AML-193 (cell line): Measurements from ENCODE around the gene NRXN3.

Source experiments
- DNase-seq, 2 experiments: peaks; one replicate each; lab custom pipeline; 2025; lab: John Stamatoyannopoulos, UW

The NRXN3 gene

GRCh38 chr14:78242086-78242485 is 71.9 kb downstream of the NRXN3 start:
- no peak for DNase-seq

GRCh38 chr14:78243187-78243586 is 73.0 kb downstream of the NRXN3 start:
- DNase-seq: no peak

- DNase-seq: no peak
Observed at GRCh38 chr14:78245238-78245637, 75.1 kb downstream of the NRXN3 start.

GRCh38 chr14:78248501-78249090 is 78.4 kb downstream of the NRXN3 start:
- DNase-seq: no peak

- DNase-seq: no peak
Observed at GRCh38 chr14:78251308-78251707, 81.1 kb downstream of the NRXN3 start.

GRCh38 chr14:78253986-78254385 is 83.8 kb downstream of the NRXN3 start:
- no peak for DNase-seq

GRCh38 chr14:78254911-78255461 is 84.8 kb downstream of the NRXN3 start:
- no peak for DNase-seq

GRCh38 chr14:78259831-78260230 is 89.7 kb downstream of the NRXN3 start:
- no peak for DNase-seq

GRCh38 chr14:78278464-78279250 is 108.5 kb downstream of the NRXN3 start:
- DNase-seq: no peak

- DNase-seq: no peak
Observed at GRCh38 chr14:78282437-78282836, 112.3 kb downstream of the NRXN3 start.

GRCh38 chr14:78286210-78286609 is 116.0 kb downstream of the NRXN3 start:
- DNase-seq: no peak

GRCh38 chr14:78292003-78292402 is 121.8 kb downstream of the NRXN3 start:
- no peak for DNase-seq

- no peak for DNase-seq
Observed at GRCh38 chr14:78297858-78298257, 127.7 kb downstream of the NRXN3 start.

- no peak for DNase-seq
Observed at GRCh38 chr14:78298298-78298697, 128.1 kb downstream of the NRXN3 start.

- no peak for DNase-seq
Observed at GRCh38 chr14:78302841-78303240, 132.7 kb downstream of the NRXN3 start.

GRCh38 chr14:78307671-78308070 is 137.5 kb downstream of the NRXN3 start:
- no peak for DNase-seq

GRCh38 chr14:78308079-78308478 is 137.9 kb downstream of the NRXN3 start:
- DNase-seq: no peak

- no peak for DNase-seq
Observed at GRCh38 chr14:78310272-78310671, 140.1 kb downstream of the NRXN3 start.

- DNase-seq: no peak
Observed at GRCh38 chr14:78313499-78313898, 143.3 kb downstream of the NRXN3 start.

GRCh38 chr14:78314484-78314883 is 144.3 kb downstream of the NRXN3 start:
- DNase-seq: no peak

GRCh38 chr14:78316052-78316451 is 145.9 kb downstream of the NRXN3 start:
- DNase-seq: no peak

GRCh38 chr14:78316786-78317185 is 146.6 kb downstream of the NRXN3 start:
- no peak for DNase-seq

GRCh38 chr14:78319406-78319805 is 149.2 kb downstream of the NRXN3 start:
- DNase-seq: no peak
